SK-N-SH treated with all-trans-retinoic acid at 6 μM for 48 hours (cell line): ENCODE data around the gene ABCA12.

ENCODE experiments used
- CREB5 ChIP-seq: fragments of 250-450 bp; sonication (Bioruptor Pico); IDR thresholded peaks from 2 replicates; pipeline ENCODE4 v1.5.1; 2020; ENCODE audit warnings: low read depth, mild to moderate bottlenecking, moderate library complexity
- CSDC2 ChIP-seq: fragments of 250-450 bp; sonication (Bioruptor Pico); IDR thresholded peaks from 2 replicates; pipeline ENCODE4 v1.5.0; 2020; ENCODE audit warnings: mild to moderate bottlenecking, moderate library complexity
- CSRNP3 ChIP-seq: fragments of 250-450 bp; sonication (Bioruptor Pico); IDR thresholded peaks from 2 replicates; pipeline ENCODE4 v1.5.1; 2021; ENCODE audit warnings: mild to moderate bottlenecking, moderate library complexity
- ESRRG ChIP-seq: fragments of 250-450 bp; sonication (Bioruptor Pico); IDR thresholded peaks from 2 replicates; pipeline ENCODE4 v1.6.1; 2021; ENCODE audit warnings: mild to moderate bottlenecking
- GLIS3 ChIP-seq: fragments of 250-450 bp; sonication (Bioruptor Pico); IDR thresholded peaks from 2 replicates; pipeline ENCODE4 v1.5.0; 2020; ENCODE audit warnings: mild to moderate bottlenecking, moderate library complexity
- ISL1 ChIP-seq: fragments of 250-450 bp; sonication (Bioruptor Pico); IDR thresholded peaks from 2 replicates; pipeline ENCODE4 v2.1.2; 2022; ENCODE audit warnings: mild to moderate bottlenecking, moderate library complexity
- OSR1 ChIP-seq: fragments of 250-450 bp; sonication (Bioruptor Pico); IDR thresholded peaks from 2 replicates; pipeline ENCODE4 v1.8.0; 2022; ENCODE audit warnings: moderate library complexity, mild to moderate bottlenecking, inconsistent platforms
- RARB ChIP-seq: fragments of 250-450 bp; sonication (Bioruptor Pico); IDR thresholded peaks from 2 replicates; pipeline ENCODE4 v1.8.0; 2021; ENCODE audit warnings: mild to moderate bottlenecking, moderate library complexity
- TOX ChIP-seq: fragments of 250-450 bp; sonication (Bioruptor Pico); IDR thresholded peaks from 2 replicates; pipeline ENCODE4 v1.8.0; 2021; ENCODE audit warnings: mild to moderate bottlenecking, moderate library complexity, borderline replicate concordance
- ZC3H10 ChIP-seq: fragments of 250-450 bp; sonication (Bioruptor Pico); IDR thresholded peaks from 2 replicates; pipeline ENCODE4 v1.5.1; 2021; ENCODE audit warnings: mild to moderate bottlenecking, moderate library complexity
- ZNF565 ChIP-seq: fragments of 450-650 bp; formaldehyde crosslinking; conservative IDR thresholded peaks from 2 replicates; pipeline ENCODE4 v1.5.0; 2020; ENCODE audit warnings: low read depth, mild to moderate bottlenecking, moderate library complexity
- TF ChIP-seq, protein P1 (sequence below): fragments of 250-450 bp; sonication (Bioruptor Pico); IDR thresholded peaks from 2 replicates; pipeline ENCODE4 v1.8.0; 2020; ENCODE audit warnings: mild to moderate bottlenecking, moderate library complexity, borderline replicate concordance

DNA sequence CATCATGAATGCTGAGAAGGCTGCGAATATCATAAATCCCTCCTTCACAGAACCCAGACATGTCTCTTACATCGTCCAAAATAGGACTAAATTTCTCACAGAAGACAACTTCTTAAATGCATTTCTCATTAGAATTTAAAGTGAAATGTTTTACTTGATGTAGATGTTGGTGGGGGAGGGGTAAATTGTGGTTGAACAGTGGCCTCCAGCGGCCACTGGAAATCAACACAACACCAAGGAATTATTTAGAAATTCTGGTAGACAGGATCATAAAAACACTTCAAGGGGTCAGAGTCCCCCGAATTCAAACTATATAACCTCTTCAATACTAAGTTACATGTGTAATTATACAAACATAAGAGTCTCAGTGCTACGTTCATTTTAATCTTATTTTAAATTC is 135.9 kb downstream of the ABCA12 start:
- TF ChIP-seq CSDC2 (no peak), OSR1 (CRISPR knock-in tag) (no peak), ISL1 (no peak), TOX (CRISPR knock-in tag) (no peak), ZC3H10 (CRISPR knock-in tag) (no peak), RARB (CRISPR knock-in tag) (no peak), ESRRG (no peak), CREB5 (no peak), CSRNP3 (CRISPR knock-in tag) (no peak), GLIS3 (CRISPR knock-in tag) (no peak), ZNF565 (CRISPR knock-in tag) (no peak)
- TF ChIP-seq, protein P1, sequence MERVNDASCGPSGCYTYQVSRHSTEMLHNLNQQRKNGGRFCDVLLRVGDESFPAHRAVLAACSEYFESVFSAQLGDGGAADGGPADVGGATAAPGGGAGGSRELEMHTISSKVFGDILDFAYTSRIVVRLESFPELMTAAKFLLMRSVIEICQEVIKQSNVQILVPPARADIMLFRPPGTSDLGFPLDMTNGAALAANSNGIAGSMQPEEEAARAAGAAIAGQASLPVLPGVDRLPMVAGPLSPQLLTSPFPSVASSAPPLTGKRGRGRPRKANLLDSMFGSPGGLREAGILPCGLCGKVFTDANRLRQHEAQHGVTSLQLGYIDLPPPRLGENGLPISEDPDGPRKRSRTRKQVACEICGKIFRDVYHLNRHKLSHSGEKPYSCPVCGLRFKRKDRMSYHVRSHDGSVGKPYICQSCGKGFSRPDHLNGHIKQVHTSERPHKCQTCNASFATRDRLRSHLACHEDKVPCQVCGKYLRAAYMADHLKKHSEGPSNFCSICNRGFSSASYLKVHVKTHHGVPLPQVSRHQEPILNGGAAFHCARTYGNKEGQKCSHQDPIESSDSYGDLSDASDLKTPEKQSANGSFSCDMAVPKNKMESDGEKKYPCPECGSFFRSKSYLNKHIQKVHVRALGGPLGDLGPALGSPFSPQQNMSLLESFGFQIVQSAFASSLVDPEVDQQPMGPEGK (CRISPR knock-in tag): no peak
